Omental fat pad (tissue), 4 donors: ENCODE data around the gene CASR. TPM values are rescaled to one million over a fixed set of nuclear protein-coding genes. Genes with fewer than 3 reads are reported as not detected.
"Not testable (repeated sequence)": the region's sequence is repeated elsewhere in the genome, so short reads cannot be mapped to it uniquely, and the experiment has no call there.

ENCODE experiments used
- ATAC-seq: fragments of 150-250 bp; one replicate; pipeline ENCODE4 v1.9.1; 2016; ENCODE audit warnings: mild to moderate bottlenecking, moderate library complexity; ENCODE audit not compliant: low FRiP score
- DNase-seq: peaks from one replicate; pipeline ENCODE4 v3.0.0-alpha.2; 2019; ENCODE audit warnings: low spot score
- CTCF ChIP-seq, 3 donors: fragments of 450-650 bp; IDR thresholded peaks; one replicate each; pipeline ENCODE4 v1.5.1; 2016 to 2017; ENCODE audit warnings: antibody characterized with exemption in 3 of 3, mild to moderate bottlenecking in 3 of 3, moderate library complexity in 2 of 3
- total RNA-seq, 4 donors: library from RNA; depleted of rRNA; stranded (reverse); fragments of >200 nt; gene quantifications; one replicate each; pipeline ENCODE4 v1.1.0, GENCODE V29; 2016

Gene CASR
- total RNA-seq, 4 donors from 2014 or later = not detected

- TF ChIP-seq CTCF (IDR thresholded peaks at IDR 0.05) = no peak
- ATAC-seq = no peak
- DNase-seq = no peak
Observed at GRCh38 chr3:122189357-122189756, 5.9 kb downstream of the CASR start.

DNA sequence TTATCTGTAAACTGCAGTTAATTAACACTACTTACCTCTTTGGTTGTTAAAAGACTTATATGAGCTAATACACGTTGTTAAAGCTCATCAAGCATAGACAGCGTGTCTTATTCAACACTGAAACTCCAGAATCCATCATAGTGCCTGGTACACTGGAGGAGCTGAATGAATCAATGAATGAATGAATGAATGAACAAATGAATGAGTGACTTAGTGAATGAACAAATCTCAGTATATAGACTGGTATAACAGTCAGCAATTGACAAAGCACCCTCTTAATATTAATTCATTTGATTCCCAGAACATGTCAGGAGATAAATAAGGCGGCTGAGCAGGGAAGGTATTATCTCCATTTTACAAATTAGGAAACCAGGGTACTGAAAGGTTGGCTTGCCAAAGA, 7.1 kb downstream of the CASR start:
- no peak for TF ChIP-seq CTCF (IDR thresholded peaks at IDR 0.05)
- ATAC-seq = no peak
- DNase-seq = no peak

- DNase-seq = no peak
- no peak for TF ChIP-seq CTCF (IDR thresholded peaks at IDR 0.05)
Observed at GRCh38 chr3:122198966-122199365, 15.5 kb downstream of the CASR start.

GRCh38 chr3:122199552-122199951, 16.1 kb downstream of the CASR start:
- no peak for TF ChIP-seq CTCF (IDR thresholded peaks at IDR 0.05)
- ATAC-seq (no peak), DNase-seq (no peak)

More at GRCh38 chr3:122198966-122199365, 15.5 kb downstream of the CASR start:
- no peak for ATAC-seq

DNA sequence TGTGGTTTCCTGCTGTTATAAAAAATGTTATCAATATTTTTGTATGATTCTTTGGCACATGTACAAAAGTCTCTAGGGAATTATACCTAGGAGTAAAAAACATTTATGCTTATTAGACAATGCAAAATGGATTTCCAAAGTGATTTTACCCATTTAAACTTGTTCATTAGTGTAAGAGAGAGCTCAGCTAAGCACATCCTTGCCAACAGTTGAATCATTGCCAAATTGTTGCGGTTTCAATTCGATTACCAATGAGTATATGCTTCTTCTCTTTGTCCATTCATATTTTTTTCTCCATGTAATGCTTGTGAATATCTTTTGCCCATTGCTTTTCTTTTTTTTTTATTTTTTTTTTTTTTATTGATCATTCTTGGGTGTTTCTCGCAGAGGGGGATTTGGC, 17.2 kb downstream of the CASR start:
- no peak for DNase-seq
- TF ChIP-seq CTCF (IDR thresholded peaks at IDR 0.05) = no peak
- no peak for ATAC-seq

DNA sequence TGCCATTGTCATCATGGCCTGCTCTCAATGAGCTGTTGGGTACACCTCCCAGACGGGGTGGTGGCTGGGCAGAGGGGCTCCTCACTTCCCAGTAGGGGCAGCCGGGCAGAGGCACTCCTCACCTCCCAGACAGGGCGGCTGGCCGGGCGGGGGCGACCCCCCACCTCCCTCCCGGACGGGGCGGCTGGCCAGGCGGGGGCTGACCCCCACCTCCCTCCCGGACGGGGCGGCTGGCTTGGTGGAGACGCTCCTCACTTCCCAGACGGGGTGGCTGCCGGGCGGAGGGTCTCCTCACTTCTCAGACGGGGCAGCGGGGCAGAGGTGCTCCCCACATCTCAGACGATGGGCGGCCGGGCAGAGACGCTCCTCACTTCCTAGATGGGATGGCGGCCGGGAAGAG, 18.0 kb downstream of the CASR start:
- not testable (repeated sequence) for DNase-seq, ATAC-seq

GRCh38 chr3:122208579-122208978, 25.1 kb downstream of the CASR start:
- DNase-seq (no peak), ATAC-seq (no peak)
- TF ChIP-seq CTCF (IDR thresholded peaks at IDR 0.05) = no peak

DNA sequence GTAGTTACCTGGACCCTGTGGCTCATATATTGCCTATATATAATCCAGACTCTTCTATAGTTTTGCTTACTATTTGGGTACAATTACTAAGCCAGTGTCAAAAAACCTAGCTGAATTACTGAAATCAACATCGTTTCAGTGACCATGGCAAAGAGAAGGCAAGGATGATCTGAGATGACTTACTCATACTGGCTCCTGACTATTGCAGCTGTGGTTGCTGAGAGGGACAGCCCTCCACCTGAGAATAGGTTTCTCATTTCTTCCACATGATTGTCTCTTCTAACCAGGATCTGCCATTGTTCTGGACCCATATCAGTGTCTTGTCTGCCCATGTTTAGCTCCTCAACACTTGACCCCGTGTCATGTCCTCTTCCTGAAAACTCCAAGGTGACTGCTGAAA, 30.2 kb downstream of the CASR start:
- ATAC-seq (no peak), DNase-seq (no peak)
- no peak for TF ChIP-seq CTCF (IDR thresholded peaks at IDR 0.05)
